Stimulated activated CD4-positive, alpha-beta T cell treated with anti-CD3 and anti-CD28 coated beads, Interleukin-4, amount 100 ng/mL, for 48 hours (primary cell): ENCODE measurements around the gene C4BPB.
A peak's percentile ranks its signal among the peaks of the same experiment; 100 is the strongest.

Experiments
- DNase-seq, 2 donors: peaks; one replicate each; pipeline ENCODE4 v3.0.0-alpha.2; 2020; ENCODE audit warnings: low read depth in 2 of 2

Gene C4BPB

GRCh38 chr1:207059881-207060280 is 28.8 kb upstream of the C4BPB start:
- DNase-seq = no peak

DNA sequence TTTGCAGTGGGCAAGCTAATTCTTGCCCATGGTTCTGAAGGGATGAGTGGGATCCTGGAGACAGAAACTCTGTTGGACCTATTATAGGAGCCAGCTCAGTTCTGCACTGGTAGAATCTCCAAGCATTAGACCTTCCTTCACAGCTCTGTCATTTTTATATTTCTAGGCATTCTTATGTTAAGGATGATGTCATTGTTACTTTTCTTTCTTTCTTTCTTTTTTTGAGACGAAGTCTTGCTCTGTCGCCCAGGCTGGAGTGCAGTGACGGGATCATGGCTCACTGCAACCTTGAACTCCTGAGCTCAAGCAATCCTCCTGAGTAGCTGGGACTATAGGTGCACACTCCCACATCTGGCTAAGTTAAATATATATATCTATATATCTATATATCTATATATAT is 28.1 kb upstream of the C4BPB start:
- no peak for DNase-seq

- DNase-seq = no peak
These were observed 26.6 kb upstream of the C4BPB start for GRCh38 chr1:207062058-207062457.

DNA sequence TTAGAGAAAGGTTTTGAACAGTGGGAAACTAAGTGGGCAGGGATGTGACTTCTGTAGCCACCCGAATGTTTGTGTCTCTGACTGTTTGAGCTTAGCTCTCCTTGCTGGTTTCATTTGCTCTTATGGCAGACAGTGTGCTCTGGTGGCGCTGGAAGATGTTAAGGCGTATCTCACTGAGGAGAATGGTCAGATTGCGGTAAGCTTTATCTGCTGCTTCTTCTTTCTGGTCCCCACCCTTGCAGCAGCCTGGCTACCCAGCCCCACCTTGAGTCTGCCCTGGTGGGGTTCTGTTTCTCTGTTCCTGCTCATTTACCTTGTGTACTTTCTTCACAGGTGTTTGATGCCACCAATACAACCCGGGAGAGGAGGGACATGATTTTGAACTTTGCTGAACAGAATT is 25.6 kb upstream of the C4BPB start:
- DNase-seq = no peak

DNA sequence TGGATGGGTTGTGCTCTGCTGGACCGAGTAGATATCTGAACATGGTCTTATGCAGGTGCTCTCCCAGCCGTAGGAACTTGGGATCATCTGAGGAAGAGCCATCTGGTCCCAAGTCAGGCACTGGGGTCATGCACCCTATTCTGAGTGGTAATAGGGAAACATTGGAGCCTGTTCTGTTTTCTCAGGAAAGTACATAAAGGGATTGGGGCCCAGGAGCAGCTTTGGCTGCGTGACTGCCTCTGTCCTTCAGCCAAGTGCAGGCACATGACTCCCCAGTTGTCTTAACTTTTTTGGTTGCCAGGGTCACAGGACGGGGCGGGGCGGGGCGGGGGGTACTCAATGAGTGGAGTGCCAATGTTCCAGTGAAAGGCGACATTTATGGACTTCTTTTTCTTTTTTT is 24.1 kb upstream of the C4BPB start:
- no peak for DNase-seq

DNA sequence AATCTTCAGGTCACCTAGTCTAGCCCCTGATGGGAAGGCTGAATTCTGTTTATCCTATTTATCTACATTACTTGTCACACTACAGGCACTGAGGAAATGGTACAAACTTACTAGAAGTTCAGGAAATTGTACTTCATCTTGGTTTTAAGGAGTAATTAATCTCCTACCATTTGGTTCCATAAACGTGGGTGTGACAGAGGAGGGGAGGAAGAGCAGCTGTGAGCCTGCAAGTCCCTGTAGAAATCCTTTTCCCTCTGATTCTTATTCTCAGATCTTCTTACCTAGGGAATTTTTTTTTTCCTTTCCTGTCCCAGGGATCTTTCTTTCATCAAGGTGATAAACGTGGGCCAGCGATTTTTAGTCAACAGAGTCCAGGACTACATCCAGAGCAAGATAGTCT is 21.5 kb upstream of the C4BPB start:
- DNase-seq = no peak

DNA sequence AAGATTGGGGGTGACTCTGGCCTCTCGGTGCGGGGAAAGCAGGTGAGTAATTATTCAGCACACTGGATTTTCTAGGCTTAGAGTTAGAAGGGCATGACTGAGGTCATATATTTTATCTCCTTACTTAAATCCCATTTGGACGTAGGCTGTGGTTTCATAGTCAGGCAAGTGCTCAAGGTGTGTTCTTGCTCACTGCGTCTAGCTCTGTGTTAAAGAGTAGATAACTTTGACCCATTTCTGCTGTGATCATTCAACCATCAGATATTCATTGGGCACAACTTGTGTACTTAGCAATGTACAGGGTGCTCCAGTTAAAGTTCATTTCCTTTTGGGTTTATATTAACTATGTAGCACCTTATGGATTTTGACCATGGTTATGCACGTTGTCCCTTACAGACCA is 21.0 kb upstream of the C4BPB start:
- no peak for DNase-seq

- DNase-seq = no peak
These were observed 19.6 kb upstream of the C4BPB start for GRCh38 chr1:207069061-207069460.

DNA sequence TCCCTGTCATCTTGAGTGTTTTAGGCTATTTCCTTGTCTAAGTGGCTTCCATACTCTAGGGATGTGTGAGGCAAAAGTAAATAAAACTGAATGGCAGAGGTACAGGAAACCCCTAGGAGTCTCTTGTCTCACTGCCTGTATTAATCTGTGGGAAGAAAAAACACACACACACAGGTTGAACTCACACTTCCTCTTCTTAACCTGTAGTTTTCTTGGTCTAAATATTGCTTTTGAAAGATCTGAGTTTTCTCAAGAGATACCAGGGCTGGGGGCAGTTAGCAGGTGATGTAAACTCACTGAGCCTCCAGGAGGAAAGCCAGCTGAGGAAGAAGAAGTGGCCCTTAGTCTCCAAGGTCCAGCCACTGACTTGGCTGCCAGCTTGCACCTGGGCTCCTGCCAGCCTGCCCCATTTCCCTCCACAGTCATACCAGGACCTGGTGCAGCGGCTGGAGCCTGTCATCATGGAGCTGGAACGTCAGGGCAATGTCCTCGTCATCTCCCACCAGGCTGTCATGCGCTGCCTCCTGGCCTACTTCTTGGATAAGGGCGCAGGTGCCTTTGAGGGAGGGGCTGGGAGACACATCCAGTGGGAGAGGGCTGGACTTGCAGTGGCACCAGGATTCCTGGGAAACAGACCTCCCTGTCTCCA is 18.7 kb upstream of the C4BPB start:
- DNase-seq = no peak

- DNase-seq = no peak
These were observed 17.8 kb upstream of the C4BPB start for GRCh38 chr1:207070811-207071210.

DNA sequence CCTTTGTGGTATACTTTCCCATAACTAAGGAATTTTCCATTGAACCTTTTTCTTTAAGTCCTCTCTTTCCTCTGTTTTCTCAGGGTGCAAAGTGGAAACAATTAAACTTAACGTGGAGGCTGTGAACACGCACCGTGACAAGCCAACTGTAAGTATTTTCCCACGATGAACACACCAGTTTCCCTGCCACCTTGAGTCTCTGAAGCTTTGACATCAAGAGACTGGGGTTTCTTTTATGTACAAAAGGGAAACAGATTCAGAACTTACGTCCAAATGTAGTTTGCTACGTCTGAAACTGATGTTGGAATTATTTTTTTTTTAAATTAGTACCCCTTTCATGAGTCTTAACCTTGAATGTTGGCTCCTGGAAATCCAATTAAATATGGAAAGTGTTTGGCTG is 17.2 kb upstream of the C4BPB start:
- DNase-seq = no peak

- no peak for DNase-seq
These were observed 16.4 kb upstream of the C4BPB start for GRCh38 chr1:207072233-207072632.

- no peak for DNase-seq
These were observed 14.5 kb upstream of the C4BPB start for GRCh38 chr1:207073906-207074820.

- DNase-seq = no peak
These were observed 12.3 kb upstream of the C4BPB start for GRCh38 chr1:207076181-207076955.

DNA sequence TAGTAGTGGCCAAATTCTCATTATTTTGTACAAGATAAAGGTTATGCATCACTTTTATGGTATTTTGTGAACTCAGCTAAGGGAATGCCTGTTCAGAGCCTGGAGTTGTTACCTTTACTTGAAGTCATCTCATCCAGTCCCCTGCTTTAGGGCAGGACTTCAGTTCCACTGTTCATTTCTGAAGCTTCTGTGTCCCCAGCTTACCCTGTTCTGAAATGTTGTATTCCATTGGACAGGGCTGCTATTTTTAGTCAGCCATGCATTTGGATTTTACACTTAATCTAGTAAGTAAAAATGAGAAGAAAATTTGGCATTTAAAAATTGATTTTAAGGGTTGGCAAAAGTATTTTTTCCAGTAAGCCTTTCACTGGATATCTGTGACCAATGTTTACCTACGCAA is 11.6 kb upstream of the C4BPB start:
- DNase-seq = no peak

DNA sequence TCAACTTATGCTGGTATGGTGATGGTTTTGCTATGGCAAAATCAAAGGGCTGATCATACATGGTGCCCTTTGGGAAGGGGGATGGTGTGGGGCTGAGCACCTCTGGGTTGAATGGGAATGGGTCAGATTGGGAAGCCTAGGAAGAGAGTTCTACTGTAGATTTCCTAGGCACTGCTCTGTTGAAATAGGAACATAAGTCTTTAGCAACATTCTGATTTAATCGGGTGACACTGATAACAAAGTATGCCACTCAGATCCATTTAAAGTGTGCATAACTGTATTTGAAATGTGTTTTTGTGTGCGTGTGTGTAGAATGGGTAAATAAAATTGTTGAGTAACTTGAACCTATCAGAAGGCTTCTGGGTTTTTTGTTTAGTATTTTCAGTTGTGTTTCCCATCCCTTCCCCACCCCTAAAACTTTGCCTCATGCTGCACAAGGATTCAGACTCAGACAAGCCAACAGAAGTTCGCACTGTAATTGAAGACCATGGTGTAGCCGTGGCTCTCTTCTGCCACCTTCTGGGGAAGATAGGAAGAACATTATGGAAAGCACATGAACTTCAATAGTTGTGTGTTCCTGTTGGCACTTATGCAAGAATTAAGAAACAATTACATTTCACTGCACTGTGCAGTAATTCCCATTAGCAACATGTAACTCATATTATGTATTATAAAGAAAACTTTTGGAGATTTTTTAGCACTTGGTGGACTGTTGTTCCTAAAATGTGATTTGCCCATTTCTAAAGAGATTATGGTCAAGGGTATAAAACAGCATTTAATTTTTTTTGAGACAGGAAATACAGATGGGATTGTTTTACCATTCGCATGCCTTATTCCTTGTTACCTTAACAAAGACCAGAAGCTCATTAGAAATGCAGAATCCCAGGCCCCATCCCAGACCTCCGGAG is 10.9 kb upstream of the C4BPB start:
- DNase-seq = peak; percentile 24 to 45

- no peak for DNase-seq
These were observed 10.0 kb upstream of the C4BPB start for GRCh38 chr1:207078578-207079132.

- DNase-seq = no peak
These were observed 8.9 kb upstream of the C4BPB start for GRCh38 chr1:207079706-207080241.

DNA sequence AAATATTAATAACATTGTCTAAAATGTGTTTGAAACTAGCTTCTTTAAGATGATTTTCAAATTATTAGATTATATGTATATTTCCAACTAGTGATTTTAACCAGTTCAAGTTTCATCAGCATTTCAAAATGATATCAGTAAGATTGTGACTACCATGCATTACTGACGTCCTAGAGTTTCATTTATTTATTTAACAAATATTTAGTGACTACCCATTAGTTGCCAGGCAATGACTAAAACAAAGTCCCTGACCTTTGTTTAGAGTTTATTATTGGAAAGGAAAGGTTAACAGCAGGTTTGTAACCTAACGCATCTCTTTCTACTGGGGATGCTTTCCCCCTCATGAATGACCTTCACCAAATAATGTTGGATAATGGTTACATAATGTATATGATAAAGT is 7.6 kb upstream of the C4BPB start:
- no peak for DNase-seq

- DNase-seq = no peak
These were observed 6.9 kb upstream of the C4BPB start for GRCh38 chr1:207081806-207082205.

GRCh38 chr1:207084232-207084631 is 4.4 kb upstream of the C4BPB start:
- no peak for DNase-seq
